OCI-LY7 (cell line): ENCODE measurements around the gene FADS6. TPM values are rescaled to one million over a fixed set of nuclear protein-coding genes. Genes with fewer than 3 reads are reported as not detected.

Experiments used
- BruUV-seq: library from RNA; stranded (reverse); fragments of 400-500 nt; replicated peaks from 2 replicates; lab custom pipeline; 2021; lab: Mats Ljungman, UMichigan
- CTCF ChIA-PET: fragments of 300-600 bp; sonication (Branson Sonifier 250); formaldehyde crosslinking; loops from one replicate; lab custom pipeline; 2022; ENCODE audit warnings: antibody characterized with exemption; ENCODE audit not compliant: unreplicated experiment; lab: Charles Lee
- POLR2A ChIA-PET: fragments of 300-600 bp; sonication (Branson Sonifier 250); formaldehyde crosslinking; loops from one replicate; lab custom pipeline; 2022; ENCODE audit warnings: antibody characterized with exemption; lab: Charles Lee
- DNase-seq: peaks from one replicate; pipeline ENCODE4 v3.0.0-alpha.2; 2015; ENCODE audit warnings: low spot score
- H2AFZ ChIP-seq: fragments of 200-600 bp; sonication (generic), shearing (Covaris generic); 2 replicates; pipeline ENCODE4 v1.6.1; 2014; ENCODE audit warnings: mild to moderate bottlenecking, antibody characterized with exemption, low read length, moderate library complexity
- H3K27ac ChIP-seq: fragments of 200-600 bp; sonication (generic); 2 replicates; pipeline ENCODE4 v1.5.1; 2014; ENCODE audit warnings: mixed run types, low read depth, mild to moderate bottlenecking, moderate library complexity, low read length, inconsistent platforms; ENCODE audit not compliant: poor library complexity, severe bottlenecking
- H3K36me3 ChIP-seq: fragments of 200-600 bp; sonication (generic); 2 replicates; pipeline ENCODE4 v1.6.1; 2014; ENCODE audit warnings: mild to moderate bottlenecking, antibody characterized with exemption, low read length, moderate library complexity, mixed read lengths; ENCODE audit not compliant: insufficient read depth
- H3K4me1 ChIP-seq: fragments of 200-600 bp; sonication (generic); 2 replicates; pipeline ENCODE4 v1.5.1; 2014; ENCODE audit warnings: mild to moderate bottlenecking, low read length; ENCODE audit not compliant: insufficient read depth, poor library complexity, severe bottlenecking
- H3K4me2 ChIP-seq: fragments of 200-600 bp; sonication (generic); 2 replicates; pipeline ENCODE4 v1.6.1; 2014; ENCODE audit warnings: mild to moderate bottlenecking, low read length
- H3K4me3 ChIP-seq: fragments of 200-600 bp; sonication (generic); 2 replicates; pipeline ENCODE4 v1.5.1; 2014; ENCODE audit warnings: mild to moderate bottlenecking, low read depth, low read length; ENCODE audit not compliant: poor library complexity, severe bottlenecking
- H3K79me2 ChIP-seq: fragments of 200-600 bp; sonication (generic); 2 replicates; pipeline ENCODE4 v1.6.1; 2016; ENCODE audit warnings: low read depth, mild to moderate bottlenecking, low read length, moderate library complexity, mixed read lengths; ENCODE audit not compliant: insufficient read depth
- H3K9me2 ChIP-seq: fragments of 200-600 bp; sonication (generic); 2 replicates; pipeline ENCODE4 v1.6.1; 2016; ENCODE audit warnings: mild to moderate bottlenecking, low read length, mixed read lengths; ENCODE audit not compliant: insufficient read depth
- H3K9me3 ChIP-seq: fragments of 200-600 bp; sonication (generic); 2 replicates; pipeline ENCODE4 v1.6.1; 2014; ENCODE audit warnings: mild to moderate bottlenecking, mixed run types, low read length, mixed read lengths
- H4K20me1 ChIP-seq: fragments of 200-600 bp; sonication (generic); 2 replicates; pipeline ENCODE4 v1.6.1; 2014; ENCODE audit warnings: mild to moderate bottlenecking, antibody characterized with exemption, low read length, moderate library complexity, mixed read lengths; ENCODE audit not compliant: insufficient read depth
- CTCF ChIP-seq: fragments of 200-600 bp; sonication (generic); conservative IDR thresholded peaks from 2 replicates; pipeline ENCODE4 v1.5.1; 2014; ENCODE audit warnings: mild to moderate bottlenecking, antibody characterized with exemption, low read length, moderate library complexity, mixed read lengths
- EZH2phosphoT487 ChIP-seq: fragments of 200-600 bp; sonication (generic); IDR thresholded peaks from 2 replicates; pipeline ENCODE4 v1.6.1; 2018; ENCODE audit warnings: low read depth, borderline replicate concordance, mild to moderate bottlenecking, mixed run types, antibody characterized with exemption, low read length, moderate library complexity, mixed read lengths
- intact Hi-C: fragments of 100-400 bp; cut with micrococcal nuclease; formaldehyde crosslinking; loops from one replicate; pipeline ENCODE4 v1.10.0; 2022; ENCODE audit not compliant: unreplicated experiment
- total RNA-seq, 2 experiments: library from RNA; depleted of rRNA in 1 of 2; stranded (reverse); fragments of >200 nt in 1 of 2; shearing (Covaris generic) in 1 of 2; gene quantifications; 2 replicates each; pipeline ENCODE4 v1.2.3, GENCODE V29; 2014 to 2022

FADS6 gene
- total RNA-seq, 2 experiments from 2014 or later: not detected

GRCh38 chr17:74856112-74856511 is 37.3 kb downstream of the FADS6 start:
- intact Hi-C loops: no loop called here

DNA sequence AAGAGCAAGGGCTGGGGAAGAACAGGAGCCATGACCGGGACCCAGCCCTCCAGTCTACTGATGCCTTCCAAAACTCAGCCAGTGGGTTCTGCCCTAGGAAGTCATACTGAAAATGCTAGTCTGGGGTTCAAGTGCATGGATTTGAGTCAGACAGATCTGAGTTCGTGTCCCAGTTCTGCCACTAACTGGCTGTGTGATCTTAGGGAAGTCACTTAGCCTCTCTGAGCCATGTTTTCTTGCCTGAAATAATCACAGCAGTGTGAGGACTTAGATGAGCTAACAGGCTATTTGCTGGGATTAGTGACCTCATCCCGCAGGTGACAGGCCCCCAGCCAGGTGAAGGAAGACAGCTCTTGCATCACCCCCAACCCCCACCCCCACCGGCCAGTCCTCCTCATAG is 38.1 kb downstream of the FADS6 start:
- Histone ChIP-seq H3K36me3 (no peaks in the 10 kb centered on the region), H3K4me2 (no peak overlapping the region), H3K9me3 (no peaks in the 10 kb centered on the region), H4K20me1 (no peaks in the 10 kb centered on the region), H3K4me3 (no peak overlapping the region), H2AFZ (no peak overlapping the region), H3K27ac (no peak overlapping the region), H3K79me2 (no peaks in the 10 kb centered on the region), H3K4me1 (peaks cover 15% of the 10 kb centered on the region), H3K9me2 (no peaks in the 10 kb centered on the region)
- no TSS peak for BruUV-seq
- CTCF ChIA-PET: no interaction called here
- intact Hi-C loops: no loop called here
- TF ChIP-seq EZH2phosphoT487 (no peak), CTCF (no peak)
- POLR2A ChIA-PET: interaction anchor here (0.6 to 1.4 kb wide), 2 partner anchors 18 to 586 kb away, joined by 5 to 6 read pairs; partner anchors contain the start of gene FDXR
- no peak for DNase-seq

More at GRCh38 chr17:74856112-74856511, 37.3 kb downstream of the FADS6 start:
- peaks cover 18% of the 10 kb centered on the region for H3K4me1 ChIP-seq
- TF ChIP-seq CTCF: no peak
- no peak overlapping the region for H2AFZ ChIP-seq
- H3K79me2 ChIP-seq: no peaks in the 10 kb centered on the region
- H3K27ac ChIP-seq: no peak overlapping the region
- H3K4me3 ChIP-seq: no peak overlapping the region
- POLR2A ChIA-PET: interaction anchor here (1.4 kb wide), 1 partner anchor 17 kb away, joined by 5 read pairs; the partner anchor contains the start of gene FDXR
- H3K9me3 ChIP-seq: no peaks in the 10 kb centered on the region
- H3K9me2 ChIP-seq: no peaks in the 10 kb centered on the region
- no TSS peak for BruUV-seq
- H3K36me3 ChIP-seq: no peaks in the 10 kb centered on the region
- CTCF ChIA-PET: interaction anchor here (1.5 kb wide), 1 partner anchor 65 kb away, joined by 5 read pairs; no protein-coding TSS in a partner anchor
- H4K20me1 ChIP-seq: no peaks in the 10 kb centered on the region
- H3K4me2 ChIP-seq: no peak overlapping the region
- no peak for DNase-seq

DNA sequence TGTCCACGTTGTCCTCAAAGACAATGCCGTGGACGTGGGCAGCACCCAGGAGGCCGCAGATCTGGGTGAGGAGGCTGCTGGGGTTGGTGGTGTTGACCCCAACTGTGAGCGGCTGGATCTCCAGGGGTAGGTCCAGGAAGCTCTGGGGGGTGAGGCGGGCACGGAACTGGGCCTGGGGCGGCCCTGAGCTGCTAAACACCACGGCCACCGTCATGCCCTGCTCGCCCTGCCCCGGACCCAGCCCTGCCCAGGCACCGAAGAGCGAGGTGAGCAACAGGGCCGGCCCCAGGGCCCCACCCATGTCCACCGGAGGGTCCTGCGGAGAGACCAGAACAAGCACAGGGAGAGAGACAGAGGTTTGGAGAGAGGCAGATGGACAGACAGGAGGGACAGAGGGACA is 38.6 kb downstream of the FADS6 start:
- Histone ChIP-seq H3K4me1 (peaks cover 11% of the 10 kb centered on the region), H3K27ac (no peak overlapping the region), H3K9me3 (no peaks in the 10 kb centered on the region), H3K9me2 (no peaks in the 10 kb centered on the region), H4K20me1 (no peaks in the 10 kb centered on the region), H3K4me3 (no peak overlapping the region), H3K79me2 (no peaks in the 10 kb centered on the region), H3K4me2 (no peak overlapping the region), H3K36me3 (no peaks in the 10 kb centered on the region), H2AFZ (no peak overlapping the region)
- no TSS peak for BruUV-seq
- intact Hi-C loops: no loop called here
- TF ChIP-seq CTCF (no peak), EZH2phosphoT487 (no peak)
- ChIA-PET POLR2A (interaction anchor here (1.4 kb wide), 1 partner anchor 18 kb away, joined by 5 read pairs; the partner anchor contains the start of gene FDXR), CTCF (no interaction called here)
- DNase-seq: no peak
